T-helper 1 cell treated with Interleukin-12 subunit alpha and Interleukin-12 subunit beta and Interleukin-4 antibody, amounts not matched to agents 30 μg/mL and 1 μg/mL, for 36 hours (primary cell): Measurements from ENCODE around the gene CFAP74.

Experiments used
- H3K27ac Mint-ChIP-seq: one replicate; pipeline ENCODE4 v1.8.0; 2021; ENCODE audit warnings: mild to moderate bottlenecking, mixed read lengths
- H3K27me3 Mint-ChIP-seq: one replicate; pipeline ENCODE4 v1.8.0; 2021; ENCODE audit warnings: low read depth, mixed read lengths
- H3K36me3 Mint-ChIP-seq: one replicate; pipeline ENCODE4 v1.8.0; 2021; ENCODE audit warnings: low read depth, mixed read lengths
- H3K4me1 Mint-ChIP-seq: one replicate; pipeline ENCODE4 v1.8.0; 2021; ENCODE audit warnings: low read depth, mixed read lengths
- H3K4me3 Mint-ChIP-seq: one replicate; pipeline ENCODE4 v1.8.0; 2021; ENCODE audit warnings: mild to moderate bottlenecking, moderate library complexity, mixed read lengths
- H3K9me3 Mint-ChIP-seq: one replicate; pipeline ENCODE4 v1.8.0; 2021; ENCODE audit warnings: mixed read lengths

CFAP74 gene

DNA sequence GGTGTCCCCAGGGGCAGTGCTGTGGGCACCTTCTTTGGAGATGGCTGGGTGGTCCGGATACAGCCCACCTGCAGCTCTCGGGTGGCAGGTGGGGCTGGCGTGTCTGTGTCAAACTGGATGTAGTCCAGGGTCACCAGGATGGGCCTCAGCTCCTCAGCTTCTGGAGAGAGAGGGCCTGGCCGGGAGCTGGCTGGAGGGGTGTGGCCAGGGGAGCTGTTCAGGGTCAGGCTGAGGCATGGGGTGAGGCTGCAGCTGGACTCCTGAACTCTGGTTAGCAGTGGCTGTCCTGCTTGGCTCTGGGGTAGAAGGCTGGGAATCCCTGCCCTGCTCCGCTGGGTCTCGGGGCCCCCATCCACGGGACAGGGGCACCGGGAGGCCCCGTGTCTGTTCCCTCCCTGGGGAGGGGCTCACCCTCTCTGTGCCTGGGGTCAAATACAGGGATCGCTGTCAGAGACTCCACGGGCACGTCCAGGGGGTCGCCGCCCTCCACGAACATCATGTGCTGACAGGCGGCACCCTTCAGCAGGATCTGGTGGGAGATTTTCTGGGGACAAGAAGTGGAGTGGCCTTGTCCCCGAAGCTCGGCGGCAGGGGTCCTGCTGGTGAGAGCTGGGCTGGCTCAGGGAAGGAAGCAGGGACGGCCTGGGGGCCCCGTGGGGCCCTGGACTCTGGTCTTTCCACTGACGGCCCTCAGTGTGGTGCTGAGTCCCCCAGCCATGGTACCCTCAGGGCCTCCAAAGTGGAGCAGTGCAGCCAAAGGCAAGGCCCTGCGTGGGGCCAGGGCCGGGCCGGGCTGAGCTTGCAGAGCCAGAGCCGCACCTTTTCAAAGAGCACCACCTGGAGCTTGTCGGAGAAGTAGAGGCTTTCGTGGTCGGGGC, 80.4 kb downstream of the CFAP74 start:
- no peaks in the 10 kb centered on the region for H3K4me1 Mint-ChIP-seq
- H3K4me3 Mint-ChIP-seq = no peak overlapping the region
- no peaks in the 10 kb centered on the region for H3K27me3 Mint-ChIP-seq
- H3K27ac Mint-ChIP-seq = no peak overlapping the region
- H3K9me3 Mint-ChIP-seq = no peaks in the 10 kb centered on the region
- H3K36me3 Mint-ChIP-seq = no peaks in the 10 kb centered on the region

- H3K9me3 Mint-ChIP-seq = no peaks in the 10 kb centered on the region
- H3K4me1 Mint-ChIP-seq = no peaks in the 10 kb centered on the region
- H3K36me3 Mint-ChIP-seq = no peaks in the 10 kb centered on the region
- no peak overlapping the region for H3K27ac Mint-ChIP-seq
- H3K4me3 Mint-ChIP-seq = no peak overlapping the region
- H3K27me3 Mint-ChIP-seq = no peaks in the 10 kb centered on the region
These were observed 81.0 kb downstream of the CFAP74 start for GRCh38 chr1:1922702-1922955.

- no peaks in the 10 kb centered on the region for H3K4me1 Mint-ChIP-seq
- no peaks in the 10 kb centered on the region for H3K27me3 Mint-ChIP-seq
- H3K4me3 Mint-ChIP-seq = no peak overlapping the region
- H3K36me3 Mint-ChIP-seq = no peaks in the 10 kb centered on the region
- no peak overlapping the region for H3K27ac Mint-ChIP-seq
- H3K9me3 Mint-ChIP-seq = no peaks in the 10 kb centered on the region
These were observed 81.5 kb downstream of the CFAP74 start for GRCh38 chr1:1921901-1922701.

- no peak overlapping the region for H3K4me3 Mint-ChIP-seq
- H3K27ac Mint-ChIP-seq = no peak overlapping the region
- no peaks in the 10 kb centered on the region for H3K9me3 Mint-ChIP-seq
- H3K27me3 Mint-ChIP-seq = no peaks in the 10 kb centered on the region
- H3K36me3 Mint-ChIP-seq = no peaks in the 10 kb centered on the region
- no peaks in the 10 kb centered on the region for H3K4me1 Mint-ChIP-seq
These were observed 82.1 kb downstream of the CFAP74 start for GRCh38 chr1:1921459-1921862.

GRCh38 chr1:1920608-1921458, 82.8 kb downstream of the CFAP74 start:
- no peaks in the 10 kb centered on the region for H3K9me3 Mint-ChIP-seq
- no peak overlapping the region for H3K4me3 Mint-ChIP-seq
- H3K27ac Mint-ChIP-seq = no peak overlapping the region

DNA sequence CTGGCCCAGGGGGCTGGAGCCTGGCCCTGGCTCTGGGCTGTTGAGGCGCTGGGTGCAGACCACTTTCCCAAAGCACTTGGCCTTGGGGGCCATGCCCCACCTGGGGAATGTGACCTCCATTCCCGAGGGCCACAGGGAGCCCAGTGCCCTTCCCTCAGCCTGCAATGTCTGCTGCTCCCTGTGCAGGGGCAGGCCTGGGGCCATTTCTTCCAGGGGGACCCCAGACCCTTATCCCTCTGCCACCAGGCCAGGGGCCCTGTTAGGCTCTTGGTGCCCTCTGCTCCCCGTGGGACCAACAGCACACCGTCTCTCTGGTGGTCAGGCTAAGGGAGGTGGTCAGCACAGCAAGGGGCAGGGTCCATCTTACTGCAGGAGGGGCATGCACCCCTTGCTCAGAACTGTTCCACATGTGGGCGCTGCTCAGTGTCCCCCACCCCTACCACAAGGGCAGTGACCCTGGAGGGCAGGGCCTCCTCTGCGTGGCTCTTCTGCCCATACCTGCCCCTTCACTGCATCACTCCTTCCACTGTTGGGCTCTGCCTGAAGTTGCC, 83.5 kb downstream of the CFAP74 start:
- Mint-ChIP-seq H3K4me1 (no peaks in the 10 kb centered on the region), H3K9me3 (no peaks in the 10 kb centered on the region), H3K27ac (no peak overlapping the region), H3K36me3 (no peaks in the 10 kb centered on the region), H3K27me3 (no peaks in the 10 kb centered on the region), H3K4me3 (no peak overlapping the region)

More at GRCh38 chr1:1920608-1921458, 82.8 kb downstream of the CFAP74 start:
- H3K36me3 Mint-ChIP-seq = no peaks in the 10 kb centered on the region
- no peaks in the 10 kb centered on the region for H3K27me3 Mint-ChIP-seq
- H3K4me1 Mint-ChIP-seq = no peaks in the 10 kb centered on the region

DNA sequence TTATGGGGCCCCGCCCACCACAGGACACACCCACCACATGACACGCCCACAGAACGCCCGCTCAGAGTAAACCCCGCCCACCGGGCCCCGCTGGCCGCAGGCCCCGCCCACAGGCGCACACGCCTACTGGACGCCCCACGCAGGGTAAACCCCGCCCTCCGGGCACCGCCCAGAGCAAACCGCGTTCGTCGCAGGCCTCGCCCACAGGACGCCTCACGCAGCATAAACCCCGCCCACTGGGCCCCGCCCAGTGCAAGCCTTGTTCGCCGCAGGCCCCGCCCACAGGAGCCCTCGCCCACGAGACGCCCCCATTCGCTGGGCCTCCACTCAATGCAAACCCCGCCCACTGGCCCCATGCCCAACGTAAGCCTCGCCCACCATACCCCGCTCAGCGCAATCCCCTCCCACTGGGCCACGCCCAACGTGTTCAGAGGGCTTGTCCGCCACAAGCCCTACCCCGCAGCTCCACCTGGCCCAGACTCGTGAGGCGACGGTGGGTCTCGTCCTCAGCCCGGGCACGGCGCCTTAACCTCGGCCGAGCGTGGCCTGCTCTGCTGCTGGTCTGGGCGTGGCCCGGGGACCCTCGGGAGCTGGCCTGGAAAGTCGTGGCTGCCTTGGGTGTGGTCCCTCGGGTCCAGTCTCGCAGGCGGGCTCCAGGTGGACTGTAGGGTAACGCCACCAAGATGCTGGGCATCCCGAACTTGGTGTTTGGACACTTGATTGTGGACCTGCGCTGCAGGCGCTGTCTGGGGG, 84.1 kb downstream of the CFAP74 start:
- Mint-ChIP-seq H3K4me3 (peak overlapping the region; percentile 63), H3K4me1 (no peaks in the 10 kb centered on the region), H3K27me3 (no peaks in the 10 kb centered on the region), H3K27ac (peak overlapping the region; percentile 74), H3K36me3 (no peaks in the 10 kb centered on the region), H3K9me3 (no peaks in the 10 kb centered on the region)

DNA sequence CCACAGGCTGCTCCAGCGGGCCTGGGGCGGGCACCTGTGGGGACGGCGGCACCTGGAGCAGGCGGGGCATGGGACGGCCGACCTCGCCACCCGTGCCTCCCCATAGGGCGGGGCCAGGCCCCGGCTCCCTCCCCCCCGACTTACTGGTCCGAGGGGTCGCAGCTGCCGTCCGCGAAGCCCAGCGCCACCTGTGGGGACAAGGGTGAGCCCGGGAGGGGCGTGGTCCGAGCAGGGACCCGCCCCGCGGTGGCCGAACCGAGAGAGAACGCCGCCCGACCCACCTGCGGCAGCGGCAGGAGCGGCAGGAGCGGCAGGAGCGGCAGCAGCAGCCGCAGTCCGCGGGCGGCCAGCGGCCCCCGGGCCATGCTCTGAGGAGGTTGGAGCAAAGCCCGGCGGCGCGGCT, 84.7 kb downstream of the CFAP74 start, which contains the start of gene TMEM52:
TMEM52 (minus strand) TSS at position 379 of the 403 bp plus-strand sequence; CDS start at position 365, 14 bp downstream.
- no peaks in the 10 kb centered on the region for H3K9me3 Mint-ChIP-seq

DNA sequence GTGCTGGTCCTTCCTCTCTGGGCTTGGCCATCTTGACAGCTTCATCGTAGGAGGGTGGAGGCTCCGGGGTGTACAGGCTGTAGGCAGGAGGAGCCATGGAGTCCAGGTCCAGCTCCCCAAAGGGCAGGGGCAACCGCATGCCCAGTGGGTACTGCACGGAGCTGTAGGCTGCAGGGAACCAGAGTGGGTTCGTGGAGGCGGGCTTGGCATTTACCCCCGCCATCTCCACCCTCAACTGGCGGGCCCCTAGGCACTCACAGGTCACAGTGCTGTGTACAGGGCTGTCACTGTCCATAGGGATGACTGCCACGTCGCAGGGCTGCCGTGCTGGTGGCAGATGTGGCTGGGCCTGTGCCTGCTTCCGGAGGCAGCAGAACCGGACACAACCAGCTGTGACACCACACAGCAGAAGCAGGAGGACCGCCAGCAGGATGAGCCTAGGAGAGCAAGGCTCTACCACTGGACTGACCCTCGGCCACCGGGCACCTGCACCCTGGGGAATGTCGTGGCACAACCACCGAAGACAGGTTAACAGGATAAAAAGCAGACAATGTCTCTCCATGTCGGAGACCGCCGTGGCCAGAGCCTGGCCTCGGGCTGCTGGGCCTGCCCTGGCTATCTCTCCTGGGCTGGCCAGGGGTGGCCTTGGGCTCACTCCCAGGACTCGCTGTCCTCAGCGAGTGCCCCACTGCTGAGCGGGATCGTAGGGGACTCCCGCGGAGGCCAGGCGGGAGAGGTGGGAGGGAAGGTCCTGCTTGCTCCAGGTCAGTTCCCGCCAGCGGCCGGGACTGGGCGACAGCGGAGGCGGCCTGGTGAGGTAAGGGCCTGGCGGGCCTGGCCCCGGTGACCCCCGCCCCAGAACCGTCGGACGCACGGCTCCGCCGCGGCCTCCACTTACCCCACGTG, 85.3 kb downstream of the CFAP74 start:
- no peaks in the 10 kb centered on the region for H3K9me3 Mint-ChIP-seq

More for the DNA sequence above, 84.7 kb downstream of the CFAP74 start, which contains the start of gene TMEM52:
- Mint-ChIP-seq H3K27me3 (no peaks in the 10 kb centered on the region), H3K36me3 (no peaks in the 10 kb centered on the region), H3K4me1 (no peaks in the 10 kb centered on the region), H3K27ac (peak within 1 kb of the TSS; percentile 74), H3K4me3 (peak within 1 kb of the TSS; percentile 63)

GRCh38 chr1:1917304-1917976, 86.1 kb downstream of the CFAP74 start:
- no peaks in the 10 kb centered on the region for H3K36me3 Mint-ChIP-seq
- H3K4me3 Mint-ChIP-seq = no peak overlapping the region
- H3K9me3 Mint-ChIP-seq = no peaks in the 10 kb centered on the region
- H3K27ac Mint-ChIP-seq = no peak overlapping the region
- no peaks in the 10 kb centered on the region for H3K4me1 Mint-ChIP-seq
- H3K27me3 Mint-ChIP-seq = no peaks in the 10 kb centered on the region

More for the DNA sequence above, 85.3 kb downstream of the CFAP74 start:
- Mint-ChIP-seq H3K27ac (no peak overlapping the region), H3K36me3 (no peaks in the 10 kb centered on the region), H3K4me1 (no peaks in the 10 kb centered on the region), H3K27me3 (no peaks in the 10 kb centered on the region), H3K4me3 (peak overlapping the region; percentile 34)

DNA sequence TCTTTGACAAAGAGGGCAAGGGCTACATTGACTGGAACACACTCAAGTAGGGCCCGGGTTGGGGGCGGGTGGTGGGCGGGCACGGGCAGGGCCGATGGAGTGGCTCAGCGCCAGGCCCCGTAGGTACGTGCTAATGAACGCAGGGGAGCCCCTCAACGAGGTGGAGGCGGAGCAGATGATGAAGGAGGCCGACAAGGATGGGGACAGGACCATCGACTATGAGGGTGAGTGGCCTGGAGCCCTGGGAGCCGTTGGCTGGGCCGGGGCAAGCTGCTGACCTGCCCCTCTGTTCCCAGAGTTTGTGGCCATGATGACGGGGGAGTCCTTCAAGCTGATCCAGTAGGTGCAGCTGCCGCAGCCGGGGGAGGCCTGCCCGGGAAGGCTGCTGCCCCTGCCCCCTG, 86.7 kb downstream of the CFAP74 start:
- H3K36me3 Mint-ChIP-seq = no peaks in the 10 kb centered on the region
- H3K27ac Mint-ChIP-seq = no peak overlapping the region
- no peaks in the 10 kb centered on the region for H3K27me3 Mint-ChIP-seq
- H3K4me1 Mint-ChIP-seq = no peaks in the 10 kb centered on the region
- H3K4me3 Mint-ChIP-seq = no peak overlapping the region
- H3K9me3 Mint-ChIP-seq = no peaks in the 10 kb centered on the region

DNA sequence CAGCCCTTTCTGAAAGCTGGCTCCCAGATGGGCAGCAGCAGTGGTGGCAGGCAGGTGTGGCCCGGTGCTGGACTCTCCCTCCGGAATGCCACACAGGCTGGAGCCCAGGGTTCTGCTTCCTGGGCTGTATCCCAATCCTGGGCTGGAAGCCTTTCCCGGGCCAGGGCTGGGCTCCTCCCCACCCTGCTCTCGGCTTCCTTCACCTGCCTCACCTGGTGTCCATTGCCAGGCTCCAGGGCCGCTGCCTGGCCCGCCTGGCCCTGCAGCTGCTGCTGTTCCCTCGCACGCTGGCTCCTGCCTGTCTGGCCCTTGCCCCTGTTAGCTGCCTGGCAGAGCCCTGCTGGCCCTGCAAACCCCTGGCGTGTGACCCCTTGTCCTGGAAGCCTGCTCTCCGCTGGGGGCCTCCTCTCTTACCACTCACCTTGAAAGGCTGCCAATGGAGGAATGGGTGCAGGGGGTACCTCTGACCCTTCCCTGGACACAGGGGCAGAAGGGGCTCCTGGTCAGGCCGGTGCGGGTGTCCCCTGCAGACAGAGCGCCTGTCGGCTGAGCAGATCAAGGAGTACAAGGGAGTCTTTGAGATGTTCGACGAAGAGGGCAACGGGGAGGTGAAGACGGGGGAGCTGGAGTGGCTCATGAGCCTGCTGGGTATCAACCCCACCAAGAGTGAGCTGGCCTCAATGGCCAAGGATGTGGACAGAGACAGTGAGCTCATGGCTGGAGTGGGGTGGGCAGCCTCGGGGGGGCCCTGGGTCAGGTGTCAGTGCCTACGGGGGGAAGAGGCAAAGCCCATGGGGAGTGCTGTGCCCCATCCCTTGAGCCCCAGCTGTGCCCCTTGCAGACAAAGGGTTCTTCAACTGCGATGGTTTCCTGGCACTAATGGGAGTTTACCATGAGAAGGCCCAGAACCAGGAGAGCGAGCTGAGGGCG, 87.4 kb downstream of the CFAP74 start:
- H3K9me3 Mint-ChIP-seq = no peaks in the 10 kb centered on the region
- no peaks in the 10 kb centered on the region for H3K27me3 Mint-ChIP-seq
- no peak overlapping the region for H3K27ac Mint-ChIP-seq
- H3K4me3 Mint-ChIP-seq = peak overlapping the region; percentile 33
- no peaks in the 10 kb centered on the region for H3K4me1 Mint-ChIP-seq
- no peaks in the 10 kb centered on the region for H3K36me3 Mint-ChIP-seq
